Measurements from ENCODE around the gene MED10. TPM values are rescaled to one million over a fixed set of nuclear protein-coding genes. Genes with fewer than 3 reads are reported as not detected.

The MED10 gene
- total and polyA plus RNA-seq, 2 donors (not counting 1 experiment from before 2014, with no cell fraction given): 49.9 to 50.9 TPM

DNA sequence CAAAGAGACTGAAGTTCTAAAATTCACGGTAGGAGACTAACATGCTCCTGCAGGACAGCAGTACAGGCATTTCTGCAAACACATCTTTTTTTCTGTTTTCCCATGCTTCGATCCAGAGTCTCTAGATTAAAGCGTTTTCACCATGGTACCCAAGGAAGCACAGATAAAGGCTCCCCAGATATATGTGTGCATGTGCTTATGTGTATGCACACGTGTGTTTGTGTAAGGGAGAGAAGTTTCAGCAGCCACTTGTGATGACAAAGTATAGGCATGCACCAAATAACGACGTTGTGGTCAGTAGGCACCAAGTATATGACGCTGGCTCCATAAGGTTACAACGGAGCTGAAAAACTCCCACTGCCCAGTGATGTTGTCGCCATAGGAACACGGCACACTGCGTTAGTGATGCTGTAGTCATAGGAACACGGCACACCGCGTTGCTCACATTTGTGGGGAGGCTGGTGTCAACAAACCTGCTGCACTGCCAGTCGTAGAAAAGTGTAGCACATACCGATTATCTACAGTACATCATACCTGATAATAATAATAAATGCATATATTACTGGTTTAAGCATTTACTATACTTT is 21.7 kb downstream of the MED10 start:
- H3K27me3 ChIP-seq (replicated peaks in 1 of 4; ENCODE audit: control extremely low read depth in 1 of 4, control insufficient read depth in 3 of 4, insufficient read depth in 4 of 4, low read length in 3 of 4): no peaks in the 10 kb centered on the region
- no peak for ATAC-seq (ENCODE audit: low read depth)
- no peak overlapping the region for H2AFZ ChIP-seq (ENCODE audit: insufficient read depth, low read depth, low read length, poor library complexity, severe bottlenecking)
- Mint-ChIP-seq H3K9me3 (ENCODE audit: insufficient read depth) (no peaks in the 10 kb centered on the region), H3K4me1 (peaks cover 13% of the 10 kb centered on the region), H3K4me3 (no peak overlapping the region), H3K27me3 (no peaks in the 10 kb centered on the region), H3K27ac (no peak overlapping the region)
- H3K27ac ChIP-seq (ENCODE audit: low read length in 2 of 2): no peak overlapping the region
- 97% methylated on average over 12 of the region's 16 CpGs for WGBS (ENCODE audit: insufficient coverage)
- no peak for TF ChIP-seq EZH2 (IDR thresholded peaks at IDR 0.05; ENCODE audit: borderline replicate concordance, insufficient read depth, low read depth, low read length, poor library complexity, severe bottlenecking)
- TF ChIP-seq, protein P1, sequence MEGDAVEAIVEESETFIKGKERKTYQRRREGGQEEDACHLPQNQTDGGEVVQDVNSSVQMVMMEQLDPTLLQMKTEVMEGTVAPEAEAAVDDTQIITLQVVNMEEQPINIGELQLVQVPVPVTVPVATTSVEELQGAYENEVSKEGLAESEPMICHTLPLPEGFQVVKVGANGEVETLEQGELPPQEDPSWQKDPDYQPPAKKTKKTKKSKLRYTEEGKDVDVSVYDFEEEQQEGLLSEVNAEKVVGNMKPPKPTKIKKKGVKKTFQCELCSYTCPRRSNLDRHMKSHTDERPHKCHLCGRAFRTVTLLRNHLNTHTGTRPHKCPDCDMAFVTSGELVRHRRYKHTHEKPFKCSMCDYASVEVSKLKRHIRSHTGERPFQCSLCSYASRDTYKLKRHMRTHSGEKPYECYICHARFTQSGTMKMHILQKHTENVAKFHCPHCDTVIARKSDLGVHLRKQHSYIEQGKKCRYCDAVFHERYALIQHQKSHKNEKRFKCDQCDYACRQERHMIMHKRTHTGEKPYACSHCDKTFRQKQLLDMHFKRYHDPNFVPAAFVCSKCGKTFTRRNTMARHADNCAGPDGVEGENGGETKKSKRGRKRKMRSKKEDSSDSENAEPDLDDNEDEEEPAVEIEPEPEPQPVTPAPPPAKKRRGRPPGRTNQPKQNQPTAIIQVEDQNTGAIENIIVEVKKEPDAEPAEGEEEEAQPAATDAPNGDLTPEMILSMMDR (IDR thresholded peaks at IDR 0.05): no peak
- intact Hi-C loops (cut with micrococcal nuclease): no loop called here
- H3K9ac ChIP-seq (ENCODE audit: low read length): no peak overlapping the region
- ChIA-PET POLR2A (no interaction called here), CTCF (no interaction called here)
- H3K79me2 ChIP-seq (ENCODE audit: control insufficient read depth, insufficient read depth, low read length): no peaks in the 10 kb centered on the region
- H3K4me2 ChIP-seq (replicated peaks; ENCODE audit: low read depth, low read length, poor library complexity, severe bottlenecking): no peak overlapping the region
- H3K36me3 ChIP-seq (replicated peaks in 1 of 2; ENCODE audit: control extremely low read depth in 1 of 2, control insufficient read depth in 1 of 2, extremely low read depth in 1 of 2, insufficient read depth in 2 of 2, low read length in 1 of 2): peaks cover 0 to 3% of the 10 kb centered on the region in 2 experiments
- H3K4me3 ChIP-seq (ENCODE audit: control extremely low read depth in 1 of 5, extremely low read depth in 1 of 5, insufficient read depth in 1 of 5, low read depth in 2 of 5, low read length in 4 of 5): no peak overlapping the region
- H3K4me1 ChIP-seq (ENCODE audit: control insufficient read depth in 2 of 2, insufficient read depth in 2 of 2, low read length in 2 of 2): peaks cover 12 to 15% of the 10 kb centered on the region in 2 donors
- DNase-seq: no peak
- H4K20me1 ChIP-seq (ENCODE audit: control insufficient read depth, insufficient read depth, low read length, poor library complexity, severe bottlenecking): no peaks in the 10 kb centered on the region
- peaks cover 0 to 7% (median 0%) of the 10 kb centered on the region in 3 donors for H3K9me3 ChIP-seq (ENCODE audit: control extremely low read depth in 1 of 3, control insufficient read depth in 2 of 3, insufficient read depth in 1 of 3, low read length in 2 of 3)

DNA sequence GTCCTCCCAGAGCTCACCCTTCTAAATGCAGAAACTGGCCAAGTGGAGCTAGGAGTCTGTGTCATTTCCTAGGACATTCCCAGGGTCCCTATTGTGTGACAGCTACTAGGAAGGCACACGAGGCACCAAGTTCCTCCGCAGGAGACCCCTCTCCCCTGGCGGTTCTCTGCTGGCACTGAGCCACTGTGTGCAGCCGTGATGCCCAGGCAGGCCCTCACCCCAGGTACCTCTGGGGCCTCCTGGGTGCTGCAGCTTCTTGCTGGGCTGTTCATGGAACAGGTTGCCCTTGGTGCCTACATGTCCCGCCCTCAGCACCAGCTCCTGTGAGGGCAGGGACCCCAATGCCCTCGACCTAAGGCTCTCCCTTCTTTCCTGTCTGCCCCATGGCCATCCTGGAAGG is 23.1 kb downstream of the MED10 start:
- Mint-ChIP-seq H3K4me3 (no peak overlapping the region), H3K4me1 (peaks cover 9% of the 10 kb centered on the region), H3K27me3 (no peaks in the 10 kb centered on the region), H3K27ac (no peak overlapping the region), H3K9me3 (ENCODE audit: insufficient read depth) (no peaks in the 10 kb centered on the region)
- ATAC-seq (ENCODE audit: low read depth) (no peak), DNase-seq (no peak)
- Histone ChIP-seq H3K4me3 (ENCODE audit: control extremely low read depth in 1 of 5, extremely low read depth in 1 of 5, insufficient read depth in 1 of 5, low read depth in 2 of 5, low read length in 4 of 5) (no peak overlapping the region), H3K36me3 (replicated peaks in 1 of 2; ENCODE audit: control extremely low read depth in 1 of 2, control insufficient read depth in 1 of 2, extremely low read depth in 1 of 2, insufficient read depth in 2 of 2, low read length in 1 of 2) (peaks cover 0 to 3% of the 10 kb centered on the region in 2 experiments), H3K4me1 (ENCODE audit: control insufficient read depth in 2 of 2, insufficient read depth in 2 of 2, low read length in 2 of 2) (peaks cover 8 to 9% of the 10 kb centered on the region in 2 donors), H3K79me2 (ENCODE audit: control insufficient read depth, insufficient read depth, low read length) (no peaks in the 10 kb centered on the region), H3K9me3 (ENCODE audit: control extremely low read depth in 1 of 3, control insufficient read depth in 2 of 3, insufficient read depth in 1 of 3, low read length in 2 of 3) (peaks cover 0 to 3% (median 0%) of the 10 kb centered on the region in 3 donors), H3K27me3 (replicated peaks in 1 of 4; ENCODE audit: control extremely low read depth in 1 of 4, control insufficient read depth in 3 of 4, insufficient read depth in 4 of 4, low read length in 3 of 4) (no peaks in the 10 kb centered on the region), H3K4me2 (replicated peaks; ENCODE audit: low read depth, low read length, poor library complexity, severe bottlenecking) (no peak overlapping the region), H3K27ac (ENCODE audit: low read length in 2 of 2) (no peak overlapping the region), H2AFZ (ENCODE audit: insufficient read depth, low read depth, low read length, poor library complexity, severe bottlenecking) (no peak overlapping the region), H3K9ac (ENCODE audit: low read length) (no peak overlapping the region), H4K20me1 (ENCODE audit: control insufficient read depth, insufficient read depth, low read length, poor library complexity, severe bottlenecking) (no peaks in the 10 kb centered on the region)
- CTCF ChIA-PET: no interaction called here
- POLR2A ChIA-PET: no interaction called here
- TF ChIP-seq, protein P1 (IDR thresholded peaks at IDR 0.05): no peak
- no peak for TF ChIP-seq EZH2 (IDR thresholded peaks at IDR 0.05; ENCODE audit: borderline replicate concordance, insufficient read depth, low read depth, low read length, poor library complexity, severe bottlenecking)
- WGBS (ENCODE audit: insufficient coverage): 73% methylated on average over 6 of the region's 6 CpGs
- intact Hi-C loops (cut with micrococcal nuclease): no loop called here
